Endothelial cell of umbilical vein (primary cell): ENCODE measurements around the gene SPRR1A. TPM values are rescaled to one million over a fixed set of nuclear protein-coding genes. Genes with fewer than 3 reads are reported as not detected.

ENCODE experiments used
- BruUV-seq: library from RNA; stranded (reverse); fragments of 400-500 nt; replicated peaks from 2 replicates; lab custom pipeline; 2021; lab: Mats Ljungman, UMichigan
- CTCF ChIA-PET: fragments of 300-600, 350-600 bp; sonication (Branson Sonifier 250); formaldehyde crosslinking; loops from one replicate; lab custom pipeline; 2021; ENCODE audit warnings: antibody characterized with exemption, inconsistent platforms; lab: Charles Lee
- POLR2A ChIA-PET: fragments of 300-600, 350-600 bp; sonication (Branson Sonifier 250); formaldehyde crosslinking; loops from one replicate; lab custom pipeline; 2021; ENCODE audit warnings: antibody characterized with exemption, inconsistent platforms; lab: Charles Lee
- DNase-seq: peaks from one replicate; pipeline ENCODE4 v3.0.0-alpha.2; 2011; ENCODE audit warnings: low read depth, low spot score
- FAIRE-seq: peaks from 2 replicates; lab custom pipeline; 2011; peaks lifted over from hg19 to GRCh38; lab: Jason Lieb, UNC
- H2AFZ ChIP-seq: 2 replicates; pipeline ENCODE4 v1.6.0; 2012; ENCODE audit warnings: low read depth, low read length, control low read depth, inconsistent platforms
- H3K27ac ChIP-seq: 2 replicates; pipeline ENCODE4 v1.5.1; 2011; ENCODE audit warnings: low read depth, mild to moderate bottlenecking, control low read depth, low read length, moderate library complexity; ENCODE audit not compliant: insufficient read depth
- H3K27me3 ChIP-seq, 2 experiments: 2 replicates each; pipeline versions ENCODE4 v1.6.0 to v1.6.1; 2011; ENCODE audit warnings: low read length in 2 of 2, mixed read lengths in 1 of 2; ENCODE audit not compliant: control insufficient read depth in 2 of 2, insufficient read depth in 2 of 2
- H3K36me3 ChIP-seq, 2 experiments: 2 replicates in 1 of 2; 3 replicates in 1 of 2; pipeline ENCODE4 v1.5.1; 2011; ENCODE audit warnings: low read length in 2 of 2, mild to moderate bottlenecking in 1 of 2, moderate library complexity in 1 of 2; ENCODE audit not compliant: control insufficient read depth in 2 of 2, insufficient read depth in 2 of 2; ENCODE audit errors: extremely low read depth in 1 of 2
- H3K4me1 ChIP-seq: 3 replicates; pipeline ENCODE4 v1.5.1; 2011; ENCODE audit warnings: mild to moderate bottlenecking, low read length; ENCODE audit not compliant: control insufficient read depth, insufficient read depth; ENCODE audit errors: extremely low read depth
- H3K4me2 ChIP-seq: 2 replicates; pipeline ENCODE4 v1.6.1; 2011; ENCODE audit warnings: low read length, control low read depth, mixed read lengths; ENCODE audit not compliant: insufficient read depth
- H3K4me3 ChIP-seq, 3 experiments: fragments of 200-600 bp in 1 of 3; sonication (generic), shearing (Covaris generic) in 1 of 3; replicated peaks in 1 of 3; 2 replicates each; pipeline ENCODE4 v1.5.1; 2011 to 2016; ENCODE audit warnings: control low read depth in 3 of 3, low read length in 3 of 3, mild to moderate bottlenecking in 2 of 3, inconsistent platforms in 1 of 3, low read depth in 1 of 3, moderate library complexity in 1 of 3; ENCODE audit not compliant: insufficient read depth in 1 of 3
- H3K79me2 ChIP-seq: 2 replicates; pipeline ENCODE4 v1.6.0; 2012; ENCODE audit warnings: low read length, inconsistent platforms; ENCODE audit not compliant: control insufficient read depth, insufficient read depth
- H3K9ac ChIP-seq: replicated peaks from 2 replicates; pipeline ENCODE3; 2011; ENCODE audit warnings: low read length, control low read depth; ENCODE audit not compliant: insufficient read depth; ENCODE audit errors: extremely low read depth
- H3K9me1 ChIP-seq: replicated peaks from 3 replicates; pipeline ENCODE4 v1.6.0; 2011; ENCODE audit warnings: mild to moderate bottlenecking, low read length; ENCODE audit not compliant: control insufficient read depth, insufficient read depth; ENCODE audit errors: extremely low read depth
- H3K9me3 ChIP-seq: replicated peaks from 2 replicates; pipeline ENCODE4 v1.5.1; 2012; ENCODE audit warnings: low read length, inconsistent platforms; ENCODE audit not compliant: control insufficient read depth, insufficient read depth
- H4K20me1 ChIP-seq: replicated peaks from 2 replicates; pipeline ENCODE3; 2011; ENCODE audit warnings: mild to moderate bottlenecking, low read length; ENCODE audit not compliant: control insufficient read depth, insufficient read depth; ENCODE audit errors: extremely low read depth
- CTCF ChIP-seq, 2 donors: IDR thresholded peaks; 1 replicate in 1 of 2; 2 replicates in 1 of 2; pipeline ENCODE4 v1.5.1; 2011; ENCODE audit warnings: low read length in 2 of 2, mild to moderate bottlenecking in 2 of 2, moderate library complexity in 2 of 2, control low read depth in 1 of 2, inconsistent platforms in 1 of 2, low read depth in 1 of 2; ENCODE audit not compliant: insufficient read depth in 1 of 2; ENCODE audit errors: extremely low read depth in 1 of 2
- EZH2 ChIP-seq: IDR thresholded peaks from 2 replicates; pipeline ENCODE4 v1.6.1; 2012; ENCODE audit warnings: borderline replicate concordance, low read depth, mild to moderate bottlenecking, moderate library complexity, low read length, inconsistent platforms; ENCODE audit not compliant: severe bottlenecking
- FOS ChIP-seq: IDR thresholded peaks from 2 replicates; pipeline ENCODE4 v1.6.1; 2011; ENCODE audit warnings: mild to moderate bottlenecking, low read length, moderate library complexity, borderline replicate concordance; ENCODE audit not compliant: insufficient read depth
- GATA2 ChIP-seq: IDR thresholded peaks from 2 replicates; pipeline ENCODE4 v1.7.0; 2011; ENCODE audit warnings: low read depth, mild to moderate bottlenecking, moderate library complexity, mixed read lengths, low read length; ENCODE audit not compliant: insufficient read length, insufficient read depth
- JUN ChIP-seq: IDR thresholded peaks from 2 replicates; pipeline ENCODE4 v1.6.1; 2011; ENCODE audit warnings: borderline replicate concordance, low read depth; ENCODE audit not compliant: insufficient read length, insufficient read depth
- MAX ChIP-seq: IDR thresholded peaks from 2 replicates; pipeline ENCODE4 v1.6.1; 2011; ENCODE audit not compliant: insufficient read depth, insufficient read length
- MYC ChIP-seq: IDR thresholded peaks from one replicate; pipeline ENCODE4 v1.6.1; 2011; ENCODE audit warnings: mild to moderate bottlenecking, low read depth, low read length
- POLR2A ChIP-seq: IDR thresholded peaks from 2 replicates; pipeline ENCODE4 v1.6.1; 2012; ENCODE audit warnings: low read depth, mild to moderate bottlenecking, control low read depth, low read length
- POLR2AphosphoS5 ChIP-seq: IDR thresholded peaks from 2 replicates; pipeline ENCODE4 v1.6.1; 2012; ENCODE audit warnings: low read depth, mild to moderate bottlenecking, control low read depth, low read length, moderate library complexity; ENCODE audit not compliant: insufficient read depth
- dilution Hi-C: fragments of 300-500 bp; cut with MboI; formaldehyde crosslinking; loops from one replicate; pipeline ENCODE4 v1.15.0; 2019; ENCODE audit warnings: low sequenced_read_pairs; ENCODE audit not compliant: extremely low pct_ligation_motif_present
- intact Hi-C: fragments of 100-400 bp; cut with micrococcal nuclease; formaldehyde crosslinking; loops from one replicate; pipeline ENCODE4 v1.10.0; 2022
- polyA plus RNA-seq, 4 experiments: library from polyadenylated mRNA; depleted of rRNA in 3 of 4; stranded (reverse) in 3 of 4; unstranded in 1 of 4; fragments of >200 nt; gene quantifications; 2 replicates each; pipeline versions ENCODE4 v1.2.1 to v1.2.3, GENCODE V29; 2011 to 2012; ENCODE audit warnings: missing spikeins in 1 of 4
- total RNA-seq: library from RNA; stranded (reverse); gene quantifications from 2 replicates; pipeline ENCODE4 v1.2.3, GENCODE V29; 2021

SPRR1A gene
- total and polyA plus RNA-seq, 2 donors (not counting 3 experiments of a cell fraction or from before 2014, with no cell fraction given) = not detected

DNA sequence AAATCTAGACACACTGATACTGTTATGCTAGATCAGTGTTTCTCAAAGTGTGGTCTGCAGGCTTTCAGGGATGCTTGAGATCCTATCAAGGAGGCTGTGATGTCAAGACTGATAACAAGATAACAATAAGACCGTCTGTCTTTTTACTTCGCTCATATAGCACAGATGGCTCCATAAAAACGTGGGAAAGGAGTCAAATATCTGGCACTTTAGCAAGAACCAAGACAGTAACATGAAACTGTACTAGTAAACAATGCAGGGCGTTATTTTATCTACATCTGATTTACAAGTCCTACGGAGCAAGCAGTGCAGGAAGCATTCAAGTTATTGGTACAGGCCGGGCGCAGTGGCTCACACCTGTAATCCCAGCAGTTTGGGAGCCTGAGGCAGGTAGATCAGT is 14.0 kb downstream of the SPRR1A start:
- no peaks in the 10 kb centered on the region for H3K27me3 ChIP-seq

More for the DNA sequence above, 14.0 kb downstream of the SPRR1A start:
- no peaks in the 10 kb centered on the region for H3K9me1 ChIP-seq
- FAIRE-seq = no peak
- H3K27ac ChIP-seq = no peak overlapping the region
- H3K36me3 ChIP-seq = no peaks in the 10 kb centered on the region
- H3K4me1 ChIP-seq = no peaks in the 10 kb centered on the region
- H3K4me3 ChIP-seq = no peak overlapping the region
- no peaks in the 10 kb centered on the region for H3K9me3 ChIP-seq
- CTCF ChIA-PET = no interaction called here
- no peaks in the 10 kb centered on the region for H3K79me2 ChIP-seq
- TF ChIP-seq MYC (no peak), POLR2A (no peak), FOS (no peak), POLR2AphosphoS5 (no peak), JUN (no peak), MAX (no peak), CTCF (IDR thresholded peaks at IDR 0.05; ENCODE audit: extremely low read depth in 1 of 2, insufficient read depth in 1 of 2, low read depth in 1 of 2, low read length in 2 of 2) (no peak), EZH2 (no peak), GATA2 (no peak)
- DNase-seq = no peak
- no TSS peak for BruUV-seq
- no peak overlapping the region for H2AFZ ChIP-seq
- POLR2A ChIA-PET = no interaction called here
- no peak overlapping the region for H3K4me2 ChIP-seq
- intact Hi-C loops = no loop called here
- no peak overlapping the region for H3K9ac ChIP-seq
- no peaks in the 10 kb centered on the region for H4K20me1 ChIP-seq
- dilution Hi-C loops = no loop called here
